ENCODE measurements around the gene KLK6.

- no peak for TF ChIP-seq CTCF (IDR thresholded peaks at IDR 0.05)
- TF ChIP-seq POLR2A (IDR thresholded peaks at IDR 0.05; ENCODE audit: low read depth), result no peak
Measured at GRCh38 chr19:50912102-50912599, 57.2 kb downstream of the KLK6 start.
